Naive thymus-derived CD4-positive, alpha-beta T cell (primary cell): ENCODE results near the gene SEC24D. TPM values are rescaled to one million over a fixed set of nuclear protein-coding genes. Genes with fewer than 3 reads are reported as not detected.
A peak's percentile ranks its signal among the peaks of the same experiment; 100 is the strongest.

ENCODE experiments used
- ATAC-seq: fragments of 150-1000 bp; cut with Tn5 transposase; 2 replicates; pipeline ENCODE4 v1.10.0; 2021; ENCODE audit warnings: mild to moderate bottlenecking, moderate library complexity
- CTCF ChIA-PET: fragments of 350-600 bp; sonication (Branson Sonifier 250); formaldehyde crosslinking; loops from one replicate; lab custom pipeline; 2021; ENCODE audit warnings: antibody characterized with exemption; lab: Charles Lee
- POLR2A ChIA-PET: fragments of 350-600 bp; sonication (Branson Sonifier 250); formaldehyde crosslinking; loops from one replicate; lab custom pipeline; 2021; ENCODE audit warnings: antibody characterized with exemption, inconsistent platforms; lab: Charles Lee
- DNase-seq, 9 donors: peaks; one replicate each; pipeline versions ENCODE4 v3.0.0 to v3.0.0-alpha.2; 2020 to 2022; ENCODE audit warnings: mixed read lengths in 1 of 9
- H3K27ac ChIP-seq: one replicate; pipeline ENCODE4 v1.7.0; 2013; ENCODE audit warnings: mild to moderate bottlenecking, low read depth, low read length, moderate library complexity
- H3K27me3 ChIP-seq, 2 donors: one replicate each; pipeline ENCODE4 v1.7.0; 2013; ENCODE audit warnings: low read length in 2 of 2, mild to moderate bottlenecking in 2 of 2, moderate library complexity in 2 of 2; ENCODE audit not compliant: control insufficient read depth in 2 of 2, insufficient read depth in 2 of 2
- H3K36me3 ChIP-seq, 3 experiments: 1 replicate in 2 of 3; 2 replicates in 1 of 3; pipeline ENCODE4 v1.7.0; 2013; ENCODE audit warnings: low read length in 3 of 3, mild to moderate bottlenecking in 3 of 3, moderate library complexity in 1 of 3; ENCODE audit not compliant: insufficient read depth in 3 of 3, control insufficient read depth in 2 of 3
- H3K4me1 ChIP-seq, 2 donors: one replicate each; pipeline ENCODE4 v1.7.0; 2013; ENCODE audit warnings: low read length in 2 of 2, mild to moderate bottlenecking in 2 of 2, moderate library complexity in 1 of 2; ENCODE audit not compliant: control insufficient read depth in 2 of 2, insufficient read depth in 2 of 2
- H3K4me3 ChIP-seq: 2 replicates; pipeline ENCODE4 v1.7.0; 2013; ENCODE audit warnings: mild to moderate bottlenecking, low read length
- H3K9me3 ChIP-seq, 3 experiments: 1 replicate in 2 of 3; 2 replicates in 1 of 3; pipeline ENCODE4 v1.7.0; 2013; ENCODE audit warnings: low read length in 3 of 3; ENCODE audit not compliant: control insufficient read depth in 2 of 3
- H3K27ac Mint-ChIP-seq, 9 donors: one replicate each; pipeline ENCODE4 v1.8.0; 2020 to 2022; ENCODE audit warnings: mixed read lengths in 9 of 9, mild to moderate bottlenecking in 8 of 9, moderate library complexity in 5 of 9, inconsistent platforms in 2 of 9
- H3K27me3 Mint-ChIP-seq, 5 donors: one replicate each; pipeline ENCODE4 v1.8.0; 2021 to 2022; ENCODE audit warnings: mixed read lengths in 5 of 5, mild to moderate bottlenecking in 1 of 5
- H3K36me3 Mint-ChIP-seq, 5 donors: one replicate each; pipeline ENCODE4 v1.8.0; 2020 to 2022; ENCODE audit warnings: mixed read lengths in 5 of 5, mild to moderate bottlenecking in 3 of 5, inconsistent platforms in 1 of 5
- H3K4me1 Mint-ChIP-seq, 7 donors: one replicate each; pipeline ENCODE4 v1.8.0; 2020 to 2022; ENCODE audit warnings: mixed read lengths in 7 of 7, mild to moderate bottlenecking in 3 of 7, inconsistent platforms in 1 of 7
- H3K4me3 Mint-ChIP-seq, 10 donors: one replicate each; pipeline ENCODE4 v1.8.0; 2020 to 2022; ENCODE audit warnings: mild to moderate bottlenecking in 10 of 10, mixed read lengths in 10 of 10, moderate library complexity in 6 of 10, inconsistent platforms in 2 of 10
- H3K9me3 Mint-ChIP-seq, 11 donors: one replicate each; pipeline ENCODE4 v1.8.0; 2020 to 2022; ENCODE audit warnings: mixed read lengths in 11 of 11, mild to moderate bottlenecking in 4 of 11, inconsistent platforms in 1 of 11, moderate library complexity in 1 of 11
- intact Hi-C, 2 donors: fragments of 100-400 bp; cut with micrococcal nuclease; formaldehyde crosslinking; loops; one replicate each; pipeline ENCODE4 v1.15.1; 2023
- polyA plus RNA-seq, 2 donors: library from polyadenylated mRNA; unstranded; fragments of 300-500 nt; fragmentation: Illumina TruSeq; gene quantifications; one replicate each; pipeline ENCODE4 v1.2.3, GENCODE V29; 2021
- total RNA-seq, 6 experiments: library from RNA in 5 of 6; stranded (reverse) in 5 of 6; gene quantifications; 1 replicate in 5 of 6; 2 replicates in 1 of 6; pipeline ENCODE4 v1.2.3 and lab custom pipeline; 2021 to 2026

The SEC24D gene
- total and polyA plus RNA-seq, 7 experiments from 2014 or later, result 11.5 to 59.2 (median 16.4) TPM

DNA sequence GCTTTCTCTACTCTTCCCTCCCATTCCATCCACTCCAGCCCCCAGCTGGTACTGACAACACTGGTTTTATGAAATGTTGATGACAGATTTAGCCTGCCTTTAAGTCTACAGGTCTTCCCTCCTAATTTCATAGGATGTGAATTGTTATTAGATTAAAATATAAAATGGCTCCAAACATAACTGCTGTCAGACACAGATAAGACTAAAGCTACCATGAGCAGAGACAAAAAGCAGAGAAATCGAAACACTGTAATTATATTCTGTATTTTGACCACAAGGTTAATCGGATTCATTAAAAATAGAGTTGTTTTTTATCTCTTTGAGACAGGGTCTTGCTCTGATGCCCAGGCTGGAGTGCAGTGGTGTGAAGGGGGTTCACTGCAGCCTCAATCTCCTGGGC is 28.3 kb downstream of the SEC24D start:
- CTCF ChIA-PET, result no interaction called here
- Mint-ChIP-seq H3K36me3 (peaks cover 8 to 59% (median 38%) of the 10 kb centered on the region in 5 donors), H3K27ac (no peak overlapping the region), H3K4me3 (no peak overlapping the region), H3K4me1 (peaks cover 0 to 3% (median 0%) of the 10 kb centered on the region in 7 donors), H3K9me3 (no peaks in the 10 kb centered on the region), H3K27me3 (no peaks in the 10 kb centered on the region)
- Histone ChIP-seq H3K9me3 (no peaks in the 10 kb centered on the region), H3K27me3 (no peaks in the 10 kb centered on the region), H3K4me3 (no peak overlapping the region), H3K27ac (no peak overlapping the region), H3K36me3 (peaks cover 0 to 23% (median 0%) of the 10 kb centered on the region in 3 experiments), H3K4me1 (no peaks in the 10 kb centered on the region)
- POLR2A ChIA-PET, result no interaction called here
- ATAC-seq, result no peak
- intact Hi-C loops, result no loop called here
- DNase-seq, result no peak

DNA sequence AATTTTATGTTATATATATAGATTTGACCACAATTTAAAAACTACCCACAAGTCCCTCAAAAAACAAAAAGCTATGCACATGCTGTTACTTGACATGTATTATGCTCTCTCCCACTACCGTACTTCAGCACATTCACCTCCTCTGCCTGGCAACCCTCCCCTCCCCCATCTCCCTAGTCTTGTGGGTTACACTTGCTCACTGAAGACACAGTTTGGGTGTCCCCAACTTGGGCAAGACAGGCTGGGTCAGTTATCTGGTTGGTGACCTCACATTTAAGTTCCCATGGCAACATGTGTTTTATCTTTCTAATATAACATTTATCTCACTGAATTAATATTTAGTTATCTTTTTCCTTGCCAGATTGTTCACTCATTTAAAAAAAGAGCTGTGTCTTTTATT is 32.7 kb downstream of the SEC24D start:
- Mint-ChIP-seq H3K27ac (no peak overlapping the region), H3K36me3 (peaks cover 9 to 52% (median 28%) of the 10 kb centered on the region in 5 donors), H3K4me1 (no peaks in the 10 kb centered on the region), H3K4me3 (no peak overlapping the region), H3K27me3 (no peaks in the 10 kb centered on the region), H3K9me3 (no peaks in the 10 kb centered on the region)
- POLR2A ChIA-PET, result no interaction called here
- no peaks in the 10 kb centered on the region for H3K27me3 ChIP-seq
- CTCF ChIA-PET, result no interaction called here
- H3K4me3 ChIP-seq, result no peak overlapping the region
- peaks cover 0 to 37% (median 4%) of the 10 kb centered on the region in 3 experiments for H3K36me3 ChIP-seq
- no peak overlapping the region for H3K27ac ChIP-seq
- H3K4me1 ChIP-seq, result no peaks in the 10 kb centered on the region
- ATAC-seq (no peak), DNase-seq (no peak)
- intact Hi-C loops, result loop anchor here in 1 of 2 donors (5.0 kb wide), 1 partner anchor 34 kb away; the partner anchor contains the start of gene SEC24D
- no peaks in the 10 kb centered on the region for H3K9me3 ChIP-seq

DNA sequence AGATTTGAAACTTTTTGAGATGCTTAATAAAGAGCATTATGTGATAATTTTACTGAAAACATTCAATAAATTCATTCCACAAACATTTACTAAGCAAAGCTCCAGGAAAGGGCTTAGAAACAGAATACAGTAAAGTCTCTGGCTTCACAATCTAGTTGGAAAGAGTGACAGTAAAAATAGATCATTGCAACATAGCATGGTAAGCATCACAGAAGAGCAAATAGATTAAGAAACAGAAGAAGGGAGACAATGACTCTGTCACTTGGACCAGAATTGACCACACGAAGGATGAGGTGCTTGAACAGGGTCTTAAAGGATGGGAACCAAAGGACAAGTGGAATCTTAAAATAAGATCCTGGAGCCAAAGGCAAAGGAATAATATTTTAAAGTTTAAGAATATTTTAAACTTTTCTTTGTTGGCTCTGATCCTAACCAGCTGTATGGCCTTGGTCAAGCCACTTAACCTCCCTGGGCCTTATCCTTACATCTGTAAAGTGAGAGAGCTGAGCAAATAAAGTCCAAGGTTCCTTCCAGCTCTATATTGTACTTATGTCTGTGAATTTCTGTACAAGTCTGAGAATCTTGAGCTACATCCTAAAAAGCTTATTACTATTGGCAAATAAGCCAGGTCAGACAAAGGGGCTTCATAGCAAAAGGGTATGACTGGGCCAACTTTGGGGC is 33.9 kb downstream of the SEC24D start:
- Histone ChIP-seq H3K4me1 (no peaks in the 10 kb centered on the region), H3K36me3 (peaks cover 0 to 39% (median 4%) of the 10 kb centered on the region in 3 experiments), H3K9me3 (no peaks in the 10 kb centered on the region), H3K27ac (no peak overlapping the region), H3K27me3 (no peaks in the 10 kb centered on the region), H3K4me3 (no peak overlapping the region)
- intact Hi-C loops, result loop anchor here in 1 of 2 donors (5.0 kb wide), 1 partner anchor 35 kb away; the partner anchor contains the start of gene SEC24D
- H3K4me3 Mint-ChIP-seq, result no peak overlapping the region
- no peaks in the 10 kb centered on the region for H3K4me1 Mint-ChIP-seq
- H3K27ac Mint-ChIP-seq, result peak overlapping the region in 1 of 9 donors; percentile 17
- peaks cover 12 to 46% (median 30%) of the 10 kb centered on the region in 5 donors for H3K36me3 Mint-ChIP-seq
- CTCF ChIA-PET, result no interaction called here
- POLR2A ChIA-PET, result no interaction called here
- H3K9me3 Mint-ChIP-seq, result no peaks in the 10 kb centered on the region
- DNase-seq (no peak), ATAC-seq (no peak)
- H3K27me3 Mint-ChIP-seq, result no peaks in the 10 kb centered on the region

DNA sequence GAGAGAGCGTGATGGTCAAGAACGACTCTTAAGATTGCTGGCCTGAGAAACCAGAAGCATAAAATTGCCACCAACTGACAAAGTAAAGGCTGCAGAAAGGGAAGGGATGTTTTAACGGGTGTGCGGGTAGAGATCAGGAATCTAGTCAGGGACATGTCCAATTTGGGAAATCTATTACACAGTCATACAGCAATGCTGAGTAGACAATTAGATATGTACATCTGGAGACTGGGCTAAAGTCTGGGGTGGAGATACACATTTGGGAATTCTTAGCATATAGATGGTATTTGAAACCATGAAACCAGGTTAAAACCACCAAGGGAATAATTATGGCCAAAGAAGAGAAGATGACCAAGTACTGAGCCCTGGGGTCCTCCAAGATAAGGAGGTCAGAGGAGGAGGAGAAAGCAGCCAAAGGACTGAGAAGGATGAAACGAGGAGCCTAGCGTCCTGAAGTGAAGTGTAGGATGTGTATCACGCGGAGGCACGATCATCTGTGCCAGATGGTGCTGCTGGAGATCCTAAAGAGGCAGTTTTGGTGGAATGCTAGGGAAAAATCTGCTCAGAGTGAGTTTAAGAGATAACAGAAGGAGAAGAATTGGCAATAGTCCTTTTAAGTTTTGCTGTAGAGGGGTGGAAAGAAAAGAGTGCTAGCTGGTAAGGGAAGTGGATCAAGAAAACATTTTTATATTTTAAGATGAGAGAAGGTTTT is 36.5 kb downstream of the SEC24D start:
- Mint-ChIP-seq H3K4me3 (no peak overlapping the region), H3K36me3 (peaks cover 18 to 46% (median 38%) of the 10 kb centered on the region in 5 donors), H3K4me1 (peaks cover 0 to 2% (median 0%) of the 10 kb centered on the region in 7 donors), H3K9me3 (no peaks in the 10 kb centered on the region), H3K27ac (peak overlapping the region in 1 of 9 donors; percentile 73), H3K27me3 (no peaks in the 10 kb centered on the region)
- H3K27me3 ChIP-seq, result no peaks in the 10 kb centered on the region
- H3K27ac ChIP-seq, result no peak overlapping the region
- no peak for DNase-seq
- no peaks in the 10 kb centered on the region for H3K4me1 ChIP-seq
- POLR2A ChIA-PET, result no interaction called here
- H3K9me3 ChIP-seq, result no peaks in the 10 kb centered on the region
- ATAC-seq, result no peak
- H3K4me3 ChIP-seq, result no peak overlapping the region
- CTCF ChIA-PET, result no interaction called here
- peaks cover 0 to 46% (median 4%) of the 10 kb centered on the region in 3 experiments for H3K36me3 ChIP-seq
- intact Hi-C loops, result no loop called here

DNA sequence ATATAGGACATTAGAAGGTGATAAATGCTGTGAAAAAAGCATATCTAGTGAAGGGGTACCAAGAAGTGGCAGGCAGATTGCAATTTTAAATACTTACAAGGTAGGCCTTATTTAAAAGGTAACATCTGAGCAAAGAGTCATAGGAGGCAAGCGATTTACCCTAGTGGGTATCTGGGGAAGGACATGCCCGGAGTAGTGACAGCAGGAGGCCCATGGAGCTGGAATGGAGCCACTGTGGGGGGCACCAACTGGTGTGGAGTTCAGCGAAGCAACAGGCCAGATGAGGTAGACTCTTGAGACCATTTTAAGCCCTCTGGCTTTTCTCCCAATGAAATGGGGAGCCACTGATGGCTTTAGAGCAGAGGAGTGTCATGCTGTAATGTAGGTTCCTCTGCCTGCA is 37.3 kb downstream of the SEC24D start:
- intact Hi-C loops, result no loop called here
- Histone ChIP-seq H3K4me1 (no peaks in the 10 kb centered on the region), H3K4me3 (no peak overlapping the region), H3K27ac (no peak overlapping the region), H3K36me3 (peaks cover 0 to 46% (median 4%) of the 10 kb centered on the region in 3 experiments), H3K27me3 (no peaks in the 10 kb centered on the region), H3K9me3 (no peaks in the 10 kb centered on the region)
- Mint-ChIP-seq H3K36me3 (peaks cover 18 to 44% (median 36%) of the 10 kb centered on the region in 5 donors), H3K9me3 (no peaks in the 10 kb centered on the region), H3K27ac (no peak overlapping the region), H3K4me3 (no peak overlapping the region), H3K4me1 (peaks cover 0 to 2% (median 0%) of the 10 kb centered on the region in 7 donors), H3K27me3 (no peaks in the 10 kb centered on the region)
- POLR2A ChIA-PET, result no interaction called here
- ATAC-seq (no peak), DNase-seq (no peak)
- CTCF ChIA-PET, result no interaction called here

DNA sequence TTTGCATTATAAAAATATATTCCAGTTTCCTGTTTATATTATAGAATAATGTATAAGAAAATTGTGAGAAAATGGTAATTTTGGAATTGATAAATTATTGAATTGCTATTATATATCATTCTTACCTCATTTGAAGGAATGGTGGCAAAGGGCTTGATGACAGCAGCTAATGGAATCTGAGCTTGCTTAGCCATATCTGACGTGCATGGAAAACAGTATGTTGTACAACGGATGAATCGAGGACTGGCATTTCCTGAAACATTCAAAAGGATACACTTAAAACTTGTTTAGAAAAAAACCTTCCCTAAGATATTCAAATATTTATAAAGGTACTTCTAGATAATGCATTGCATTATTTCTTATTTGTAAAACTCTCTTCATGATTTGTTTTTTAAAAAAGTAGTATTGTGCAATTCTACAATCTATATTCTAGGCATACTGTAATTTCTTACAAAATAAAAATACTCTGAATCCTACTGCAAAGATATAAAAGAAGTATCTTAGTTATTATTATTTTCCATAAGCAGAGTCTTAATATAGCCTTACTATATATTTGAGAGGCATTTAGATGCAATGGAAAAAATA is 38.3 kb downstream of the SEC24D start:
- Histone ChIP-seq H3K36me3 (peaks cover 0 to 44% (median 4%) of the 10 kb centered on the region in 3 experiments), H3K9me3 (no peaks in the 10 kb centered on the region), H3K27me3 (no peaks in the 10 kb centered on the region), H3K27ac (no peak overlapping the region), H3K4me1 (no peaks in the 10 kb centered on the region), H3K4me3 (no peak overlapping the region)
- no peak overlapping the region for H3K27ac Mint-ChIP-seq
- ChIA-PET POLR2A (no interaction called here), CTCF (no interaction called here)
- H3K27me3 Mint-ChIP-seq, result no peaks in the 10 kb centered on the region
- peaks cover 18 to 49% (median 41%) of the 10 kb centered on the region in 5 donors for H3K36me3 Mint-ChIP-seq
- H3K4me3 Mint-ChIP-seq, result no peak overlapping the region
- H3K4me1 Mint-ChIP-seq, result peaks cover 0 to 2% (median 0%) of the 10 kb centered on the region in 7 donors
- intact Hi-C loops, result no loop called here
- H3K9me3 Mint-ChIP-seq, result no peaks in the 10 kb centered on the region
- DNase-seq (no peak), ATAC-seq (no peak)
